Measurements from ENCODE around the gene IFI44L. TPM values are rescaled to one million over a fixed set of nuclear protein-coding genes. Genes with fewer than 3 reads are reported as not detected.

Gene IFI44L
- polyA plus RNA-seq, 1 donor (not counting 4 experiments of a cell fraction or from before 2014, with no cell fraction given): 34.8 TPM

DNA sequence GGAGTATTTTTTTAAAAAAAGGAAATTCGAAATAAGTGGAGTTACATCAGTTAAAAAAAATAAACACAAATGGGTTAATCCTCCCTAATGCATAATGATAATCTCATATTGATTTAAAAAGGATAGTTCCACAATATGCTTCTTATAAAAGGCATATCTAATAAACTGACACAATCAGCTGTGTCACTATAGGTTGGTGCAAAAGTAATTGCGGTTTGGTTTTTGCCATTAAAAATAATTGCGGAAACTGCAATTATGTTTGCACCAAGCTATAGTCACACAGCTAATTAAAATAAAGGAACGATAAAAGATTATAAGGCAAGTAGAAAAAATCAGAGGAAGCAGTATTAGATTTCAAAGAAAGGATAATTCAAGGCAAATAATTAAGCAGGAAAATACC lies 21.0 kb upstream of the IFI44L start:
- dilution Hi-C loops (cut with MboI; ENCODE audit: extremely low pct_ligation_motif_present, low sequenced_read_pairs): no loop called here
- H4K20me1 ChIP-seq (ENCODE audit: control insufficient read depth, extremely low read depth, insufficient read depth, low read length): no peaks in the 10 kb centered on the region
- H3K27ac ChIP-seq (ENCODE audit: control insufficient read depth, insufficient read depth, low read length): no peak overlapping the region
- H3K9me3 ChIP-seq (ENCODE audit: control insufficient read depth, low read depth, low read length): no peaks in the 10 kb centered on the region
- no peak for FAIRE-seq
- H2AFZ ChIP-seq (ENCODE audit: control insufficient read depth, low read length): no peak overlapping the region
- H3K9ac ChIP-seq (ENCODE audit: control insufficient read depth, extremely low read depth, insufficient read depth, low read length): no peak overlapping the region
- no peaks in the 10 kb centered on the region for H3K9me1 ChIP-seq (ENCODE audit: control insufficient read depth, extremely low read depth, insufficient read depth, low read length)
- DNase-seq (ENCODE audit: low read depth, low spot score): no peak
- H3K79me2 ChIP-seq (ENCODE audit: control insufficient read depth, insufficient read depth, low read length): no peaks in the 10 kb centered on the region
- no peak overlapping the region for H3K4me2 ChIP-seq (ENCODE audit: control insufficient read depth, extremely low read depth, insufficient read depth, low read depth, low read length)
- TF ChIP-seq, protein P1, sequence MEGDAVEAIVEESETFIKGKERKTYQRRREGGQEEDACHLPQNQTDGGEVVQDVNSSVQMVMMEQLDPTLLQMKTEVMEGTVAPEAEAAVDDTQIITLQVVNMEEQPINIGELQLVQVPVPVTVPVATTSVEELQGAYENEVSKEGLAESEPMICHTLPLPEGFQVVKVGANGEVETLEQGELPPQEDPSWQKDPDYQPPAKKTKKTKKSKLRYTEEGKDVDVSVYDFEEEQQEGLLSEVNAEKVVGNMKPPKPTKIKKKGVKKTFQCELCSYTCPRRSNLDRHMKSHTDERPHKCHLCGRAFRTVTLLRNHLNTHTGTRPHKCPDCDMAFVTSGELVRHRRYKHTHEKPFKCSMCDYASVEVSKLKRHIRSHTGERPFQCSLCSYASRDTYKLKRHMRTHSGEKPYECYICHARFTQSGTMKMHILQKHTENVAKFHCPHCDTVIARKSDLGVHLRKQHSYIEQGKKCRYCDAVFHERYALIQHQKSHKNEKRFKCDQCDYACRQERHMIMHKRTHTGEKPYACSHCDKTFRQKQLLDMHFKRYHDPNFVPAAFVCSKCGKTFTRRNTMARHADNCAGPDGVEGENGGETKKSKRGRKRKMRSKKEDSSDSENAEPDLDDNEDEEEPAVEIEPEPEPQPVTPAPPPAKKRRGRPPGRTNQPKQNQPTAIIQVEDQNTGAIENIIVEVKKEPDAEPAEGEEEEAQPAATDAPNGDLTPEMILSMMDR (optimal IDR thresholded peaks at IDR 0.05 in 1 of 3, IDR thresholded peaks at IDR 0.05 in 1 of 3, conservative IDR thresholded peaks at IDR 0.05 in 1 of 3; ENCODE audit: extremely low read depth in 1 of 3, insufficient read depth in 2 of 3, low read length in 3 of 3): no peak
- TF ChIP-seq EZH2 (IDR thresholded peaks at IDR 0.05; ENCODE audit: low read length): no peak
- H3K4me3 ChIP-seq (ENCODE audit: control insufficient read depth in 2 of 3, extremely low read depth in 1 of 3, insufficient read depth in 2 of 3, low read depth in 1 of 3, low read length in 3 of 3): no peak overlapping the region
- H3K4me1 ChIP-seq (ENCODE audit: control insufficient read depth, extremely low read depth, insufficient read depth, low read length): no peaks in the 10 kb centered on the region
- H3K36me3 ChIP-seq (ENCODE audit: control insufficient read depth in 2 of 2, extremely low read depth in 1 of 2, insufficient read depth in 2 of 2, low read length in 2 of 2): no peaks in the 10 kb centered on the region
- no peaks in the 10 kb centered on the region for H3K27me3 ChIP-seq (ENCODE audit: control insufficient read depth, extremely low read depth, insufficient read depth, low read length)

DNA sequence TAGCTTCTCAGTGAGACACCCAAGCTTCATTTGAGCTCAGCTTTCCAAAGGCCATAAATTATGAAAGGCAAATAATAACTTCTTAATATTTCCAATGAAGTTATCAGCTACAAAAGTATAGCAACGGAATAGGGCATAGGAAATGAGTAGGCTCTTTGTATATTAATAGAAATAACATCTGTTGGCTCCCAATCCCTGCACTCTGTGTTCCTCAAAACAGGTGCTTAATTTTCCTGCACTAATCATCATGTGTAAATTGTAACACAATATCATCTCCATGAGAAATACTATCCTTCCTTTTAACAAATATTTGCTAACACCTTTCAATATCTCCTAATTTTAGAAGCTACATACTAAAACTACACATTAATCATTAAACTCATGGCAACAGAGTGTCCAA lies 19.2 kb upstream of the IFI44L start:
- no peaks in the 10 kb centered on the region for H3K9me3 ChIP-seq (ENCODE audit: control insufficient read depth, low read depth, low read length)
- H3K9ac ChIP-seq (ENCODE audit: control insufficient read depth, extremely low read depth, insufficient read depth, low read length): no peak overlapping the region
- no peaks in the 10 kb centered on the region for H3K79me2 ChIP-seq (ENCODE audit: control insufficient read depth, insufficient read depth, low read length)
- H3K36me3 ChIP-seq (ENCODE audit: control insufficient read depth in 2 of 2, extremely low read depth in 1 of 2, insufficient read depth in 2 of 2, low read length in 2 of 2): no peaks in the 10 kb centered on the region
- no peaks in the 10 kb centered on the region for H3K4me1 ChIP-seq (ENCODE audit: control insufficient read depth, extremely low read depth, insufficient read depth, low read length)
- H4K20me1 ChIP-seq (ENCODE audit: control insufficient read depth, extremely low read depth, insufficient read depth, low read length): no peaks in the 10 kb centered on the region
- TF ChIP-seq EZH2 (IDR thresholded peaks at IDR 0.05; ENCODE audit: low read length): no peak
- no peak overlapping the region for H2AFZ ChIP-seq (ENCODE audit: control insufficient read depth, low read length)
- H3K4me3 ChIP-seq (ENCODE audit: control insufficient read depth in 2 of 3, extremely low read depth in 1 of 3, insufficient read depth in 2 of 3, low read depth in 1 of 3, low read length in 3 of 3): no peak overlapping the region
- dilution Hi-C loops (cut with MboI; ENCODE audit: extremely low pct_ligation_motif_present, low sequenced_read_pairs): no loop called here
- H3K9me1 ChIP-seq (ENCODE audit: control insufficient read depth, extremely low read depth, insufficient read depth, low read length): no peaks in the 10 kb centered on the region
- H3K4me2 ChIP-seq (ENCODE audit: control insufficient read depth, extremely low read depth, insufficient read depth, low read depth, low read length): no peak overlapping the region
- FAIRE-seq: no peak
- no peak for DNase-seq (ENCODE audit: low read depth, low spot score)
- no peaks in the 10 kb centered on the region for H3K27me3 ChIP-seq (ENCODE audit: control insufficient read depth, extremely low read depth, insufficient read depth, low read length)
- no peak overlapping the region for H3K27ac ChIP-seq (ENCODE audit: control insufficient read depth, insufficient read depth, low read length)

DNA sequence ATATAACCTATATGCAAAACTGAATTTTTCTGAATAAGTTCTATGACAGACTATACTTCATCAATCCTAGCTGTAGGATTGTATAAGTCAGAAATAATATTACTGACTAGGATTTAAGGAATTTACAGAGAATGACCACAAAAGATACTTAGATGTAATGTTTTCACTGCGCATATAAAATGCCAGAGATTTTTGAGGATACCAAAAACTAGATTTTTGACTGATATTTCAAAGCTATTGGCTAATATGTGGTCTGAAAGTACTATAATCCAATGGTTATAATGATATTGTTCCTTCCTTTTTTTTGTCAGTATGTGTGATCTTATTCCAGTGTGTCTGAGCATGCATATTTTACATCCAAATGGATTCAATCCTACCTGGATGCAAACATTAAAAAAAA lies 17.0 kb upstream of the IFI44L start:
- no peak for FAIRE-seq
- Histone ChIP-seq H3K4me1 (ENCODE audit: control insufficient read depth, extremely low read depth, insufficient read depth, low read length) (no peaks in the 10 kb centered on the region), H4K20me1 (ENCODE audit: control insufficient read depth, extremely low read depth, insufficient read depth, low read length) (no peaks in the 10 kb centered on the region), H3K4me3 (ENCODE audit: control insufficient read depth in 2 of 3, extremely low read depth in 1 of 3, insufficient read depth in 2 of 3, low read depth in 1 of 3, low read length in 3 of 3) (no peak overlapping the region), H3K9me3 (ENCODE audit: control insufficient read depth, low read depth, low read length) (no peaks in the 10 kb centered on the region), H2AFZ (ENCODE audit: control insufficient read depth, low read length) (no peak overlapping the region), H3K27ac (ENCODE audit: control insufficient read depth, insufficient read depth, low read length) (no peak overlapping the region), H3K9me1 (ENCODE audit: control insufficient read depth, extremely low read depth, insufficient read depth, low read length) (no peaks in the 10 kb centered on the region), H3K4me2 (ENCODE audit: control insufficient read depth, extremely low read depth, insufficient read depth, low read depth, low read length) (no peak overlapping the region), H3K9ac (ENCODE audit: control insufficient read depth, extremely low read depth, insufficient read depth, low read length) (no peak overlapping the region), H3K36me3 (ENCODE audit: control insufficient read depth in 2 of 2, extremely low read depth in 1 of 2, insufficient read depth in 2 of 2, low read length in 2 of 2) (no peaks in the 10 kb centered on the region), H3K79me2 (ENCODE audit: control insufficient read depth, insufficient read depth, low read length) (no peaks in the 10 kb centered on the region), H3K27me3 (ENCODE audit: control insufficient read depth, extremely low read depth, insufficient read depth, low read length) (no peaks in the 10 kb centered on the region)
- no peak for DNase-seq (ENCODE audit: low read depth, low spot score)
- TF ChIP-seq, protein P1 (optimal IDR thresholded peaks at IDR 0.05 in 1 of 3, IDR thresholded peaks at IDR 0.05 in 1 of 3, conservative IDR thresholded peaks at IDR 0.05 in 1 of 3; ENCODE audit: extremely low read depth in 1 of 3, insufficient read depth in 2 of 3, low read length in 3 of 3): no peak
- TF ChIP-seq EZH2 (IDR thresholded peaks at IDR 0.05; ENCODE audit: low read length): no peak
- dilution Hi-C loops (cut with MboI; ENCODE audit: extremely low pct_ligation_motif_present, low sequenced_read_pairs): no loop called here
